ENCODE data around the gene DBF4B. TPM values are rescaled to one million over a fixed set of nuclear protein-coding genes. Genes with fewer than 3 reads are reported as not detected.

Gene DBF4B
- total RNA-seq, 1 donor from 2014 or later = 5.1 TPM

- DNase-seq (ENCODE audit: low spot score) = no peak
Observed at GRCh38 chr17:44777394-44778348, 69.2 kb downstream of the DBF4B start.

- no peak for DNase-seq (ENCODE audit: low spot score)
Observed at GRCh38 chr17:44778656-44779210, 70.3 kb downstream of the DBF4B start.

- DNase-seq (ENCODE audit: low spot score) = peak; percentile 79
Observed at GRCh38 chr17:44779211-44780025, 71.0 kb downstream of the DBF4B start.

- no peak for DNase-seq (ENCODE audit: low spot score)
Observed at GRCh38 chr17:44780161-44780560, 71.7 kb downstream of the DBF4B start.

- DNase-seq (ENCODE audit: low spot score) = no peak
Observed at GRCh38 chr17:44780845-44781480, 72.5 kb downstream of the DBF4B start.

- DNase-seq (ENCODE audit: low spot score) = peak; percentile 53
Observed at GRCh38 chr17:44781551-44782325, 73.3 kb downstream of the DBF4B start.

- DNase-seq (ENCODE audit: low spot score) = no peak
Observed at GRCh38 chr17:44782326-44782850, 73.9 kb downstream of the DBF4B start.

- no peak for DNase-seq (ENCODE audit: low spot score)
Observed at GRCh38 chr17:44785921-44786320, 77.5 kb downstream of the DBF4B start.

GRCh38 chr17:44786551-44787081 lies 78.2 kb downstream of the DBF4B start:
- no peak for DNase-seq (ENCODE audit: low spot score)

GRCh38 chr17:44787271-44787940 lies 78.9 kb downstream of the DBF4B start:
- no peak for DNase-seq (ENCODE audit: low spot score)

- DNase-seq (ENCODE audit: low spot score) = no peak
Observed at GRCh38 chr17:44788139-44788538, 79.7 kb downstream of the DBF4B start.

GRCh38 chr17:44792276-44792675 lies 83.8 kb downstream of the DBF4B start:
- no peak for DNase-seq (ENCODE audit: low spot score)

- no peak for DNase-seq (ENCODE audit: low spot score)
Observed at GRCh38 chr17:44793885-44794842, 85.7 kb downstream of the DBF4B start.

- DNase-seq (ENCODE audit: low spot score) = no peak
Observed at GRCh38 chr17:44794851-44795413, 86.5 kb downstream of the DBF4B start.

GRCh38 chr17:44795421-44795820 lies 87.0 kb downstream of the DBF4B start:
- no peak for DNase-seq (ENCODE audit: low spot score)

- no peak for DNase-seq (ENCODE audit: low spot score)
Observed at GRCh38 chr17:44795928-44796327, 87.5 kb downstream of the DBF4B start.

- DNase-seq (ENCODE audit: low spot score) = no peak
Observed at GRCh38 chr17:44796731-44797130, 88.3 kb downstream of the DBF4B start.

GRCh38 chr17:44797802-44798201 lies 89.3 kb downstream of the DBF4B start:
- DNase-seq (ENCODE audit: low spot score) = peak; percentile 57

Measured in umbilical cord (tissue), 2 donors.